ENCODE results near the gene OR52E4. TPM values are rescaled to one million over a fixed set of nuclear protein-coding genes. Genes with fewer than 3 reads are reported as not detected.

OR52E4 gene
- total RNA-seq, 4 donors from 2014 or later, result not detected

DNA sequence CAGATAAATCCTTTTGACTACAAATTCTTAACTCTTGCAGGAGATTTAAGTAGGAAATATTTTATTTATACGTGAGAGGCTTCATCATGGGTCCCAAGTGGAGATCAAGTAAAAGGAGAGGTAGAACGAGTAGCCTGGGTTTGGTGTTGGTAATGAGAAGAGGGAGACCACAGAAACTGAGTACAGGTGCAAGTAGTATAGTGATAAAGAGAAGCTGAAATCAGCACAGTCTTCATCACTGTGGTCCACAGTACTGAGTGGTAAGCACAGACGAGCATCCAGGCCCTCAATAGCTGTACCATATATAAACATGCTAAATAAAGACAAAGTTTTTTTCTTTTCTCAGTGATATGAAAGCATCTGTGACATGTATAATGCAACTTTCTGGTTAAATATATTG, 6.7 kb downstream of the OR52E4 start:
- in situ Hi-C loops (cut with MboI; ENCODE audit: low pct_ligation_motif_present in 1 of 4, low pct_unique_long_range_greater_than_20kb in 1 of 4, low sequenced_read_pairs in 3 of 4) (no loop called here), intact Hi-C loops (cut with DNase I; ENCODE audit: low total_unique reads) (no loop called here)
- Histone ChIP-seq H3K4me1 (no peaks in the 10 kb centered on the region), H3K36me3 (no peaks in the 10 kb centered on the region), H3K4me3 (no peak overlapping the region), H3K27me3 (no peaks in the 10 kb centered on the region), H3K9me3 (no peaks in the 10 kb centered on the region), H3K27ac (no peak overlapping the region)
- DNase-seq, result no peak
- TF ChIP-seq POLR2AphosphoS5 (IDR thresholded peaks at IDR 0.05), result no peak
- no peak for TF ChIP-seq EP300 (IDR thresholded peaks at IDR 0.05; ENCODE audit: low read depth)
- TF ChIP-seq POLR2A (IDR thresholded peaks at IDR 0.05), result no peak
- TF ChIP-seq, protein P1, sequence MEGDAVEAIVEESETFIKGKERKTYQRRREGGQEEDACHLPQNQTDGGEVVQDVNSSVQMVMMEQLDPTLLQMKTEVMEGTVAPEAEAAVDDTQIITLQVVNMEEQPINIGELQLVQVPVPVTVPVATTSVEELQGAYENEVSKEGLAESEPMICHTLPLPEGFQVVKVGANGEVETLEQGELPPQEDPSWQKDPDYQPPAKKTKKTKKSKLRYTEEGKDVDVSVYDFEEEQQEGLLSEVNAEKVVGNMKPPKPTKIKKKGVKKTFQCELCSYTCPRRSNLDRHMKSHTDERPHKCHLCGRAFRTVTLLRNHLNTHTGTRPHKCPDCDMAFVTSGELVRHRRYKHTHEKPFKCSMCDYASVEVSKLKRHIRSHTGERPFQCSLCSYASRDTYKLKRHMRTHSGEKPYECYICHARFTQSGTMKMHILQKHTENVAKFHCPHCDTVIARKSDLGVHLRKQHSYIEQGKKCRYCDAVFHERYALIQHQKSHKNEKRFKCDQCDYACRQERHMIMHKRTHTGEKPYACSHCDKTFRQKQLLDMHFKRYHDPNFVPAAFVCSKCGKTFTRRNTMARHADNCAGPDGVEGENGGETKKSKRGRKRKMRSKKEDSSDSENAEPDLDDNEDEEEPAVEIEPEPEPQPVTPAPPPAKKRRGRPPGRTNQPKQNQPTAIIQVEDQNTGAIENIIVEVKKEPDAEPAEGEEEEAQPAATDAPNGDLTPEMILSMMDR (IDR thresholded peaks at IDR 0.05), result no peak
- WGBS, 2 donors (ENCODE audit: low coverage in 1 of 2), result 57 to 62% methylated on average over 2 to 3 of the region's 3 CpGs

DNA sequence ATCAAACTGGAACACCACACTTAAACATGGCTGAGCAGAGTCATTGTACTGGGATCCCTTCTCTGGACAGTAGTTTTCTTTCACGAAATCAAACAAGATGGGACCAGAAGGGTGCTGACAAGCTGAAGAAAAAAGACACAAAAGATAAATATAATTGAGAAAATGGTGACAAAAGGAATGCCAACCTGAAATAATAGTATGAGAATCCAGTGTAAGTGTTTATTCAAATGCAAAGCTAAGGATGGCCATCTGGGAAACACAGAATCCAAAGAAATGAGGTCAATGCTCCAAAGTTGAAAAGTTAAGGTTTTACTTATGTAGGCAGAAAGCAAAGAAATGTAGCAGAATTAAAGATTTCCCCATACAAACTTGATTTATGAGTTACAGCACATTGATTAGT, 7.2 kb downstream of the OR52E4 start:
- no peak for DNase-seq
- Histone ChIP-seq H3K4me3 (no peak overlapping the region), H3K9me3 (no peaks in the 10 kb centered on the region), H3K27ac (no peak overlapping the region), H3K36me3 (no peaks in the 10 kb centered on the region), H3K27me3 (no peaks in the 10 kb centered on the region), H3K4me1 (no peaks in the 10 kb centered on the region)
- intact Hi-C loops (cut with DNase I; ENCODE audit: low total_unique reads) (no loop called here), in situ Hi-C loops (cut with MboI; ENCODE audit: low pct_ligation_motif_present in 1 of 4, low pct_unique_long_range_greater_than_20kb in 1 of 4, low sequenced_read_pairs in 3 of 4) (no loop called here)
- TF ChIP-seq, protein P1 (IDR thresholded peaks at IDR 0.05), result no peak
- no peak for TF ChIP-seq POLR2A (IDR thresholded peaks at IDR 0.05)
- TF ChIP-seq EP300 (IDR thresholded peaks at IDR 0.05; ENCODE audit: low read depth), result no peak
- no peak for TF ChIP-seq POLR2AphosphoS5 (IDR thresholded peaks at IDR 0.05)
- 57 to 61% methylated on average over 1 of the region's 1 CpG for WGBS, 2 donors (ENCODE audit: low coverage in 1 of 2)

DNA sequence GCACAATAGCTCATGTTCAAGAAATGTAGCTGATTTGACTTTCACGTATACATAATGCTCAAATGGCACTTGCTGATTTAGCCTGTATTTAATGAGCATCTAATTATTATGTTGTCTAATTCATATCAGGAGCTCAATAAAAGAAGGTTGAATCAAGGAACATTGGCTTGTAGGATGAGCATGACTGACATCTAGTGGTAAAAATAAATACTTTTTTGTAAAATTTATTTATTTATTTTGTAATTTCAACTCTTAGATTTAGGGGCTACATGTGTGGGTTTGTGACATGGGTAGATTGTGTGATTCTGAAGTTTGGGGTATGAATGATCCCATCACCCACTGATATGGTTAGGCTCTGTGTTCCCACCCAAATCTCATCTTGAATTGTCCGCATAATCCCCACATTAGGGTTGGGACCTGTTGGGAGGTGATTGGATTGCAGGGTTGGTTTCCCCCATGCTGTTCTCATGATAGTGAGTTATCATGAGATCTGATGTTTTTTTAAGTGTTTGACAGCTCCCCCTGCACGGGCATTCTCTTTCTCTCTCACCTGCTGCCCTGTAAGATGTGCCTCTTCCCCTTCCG, 10.9 kb downstream of the OR52E4 start:
- no peaks in the 10 kb centered on the region for H3K9me3 ChIP-seq
- in situ Hi-C loops (cut with MboI; ENCODE audit: low pct_ligation_motif_present in 1 of 4, low pct_unique_long_range_greater_than_20kb in 1 of 4, low sequenced_read_pairs in 3 of 4), result no loop called here
- no peak for DNase-seq

DNA sequence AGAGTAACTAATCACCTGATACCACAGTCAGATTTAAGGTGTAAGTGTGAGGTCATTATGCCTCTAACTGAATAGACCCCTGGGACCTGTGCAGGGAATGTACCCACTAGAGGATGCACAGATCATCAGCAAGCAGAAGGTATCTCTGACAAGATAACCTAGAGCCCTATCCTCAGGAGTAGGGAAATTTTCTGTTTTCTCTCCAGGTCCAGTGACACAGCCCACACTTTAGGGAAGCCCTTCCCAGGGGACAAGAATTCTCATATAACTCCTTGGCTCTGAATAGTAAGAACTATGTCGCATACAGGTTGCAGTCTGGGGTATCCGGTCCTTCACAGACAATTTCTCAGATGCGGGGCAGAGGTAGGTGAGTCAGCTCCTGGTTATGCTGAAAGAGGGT, 12.5 kb downstream of the OR52E4 start, which contains the start of gene OR52E5:
Gene OR52E5 (plus strand): TSS at position 301 of the 400 bp plus-strand sequence. CDS start 7,569 bp downstream, outside the sequence.
- TF ChIP-seq POLR2A (IDR thresholded peaks at IDR 0.05) (no peak), POLR2AphosphoS5 (IDR thresholded peaks at IDR 0.05) (no peak), EP300 (IDR thresholded peaks at IDR 0.05; ENCODE audit: low read depth) (no peak)
- TF ChIP-seq, protein P1 (IDR thresholded peaks at IDR 0.05), result no peak
- intact Hi-C loops (cut with DNase I; ENCODE audit: low total_unique reads), result no loop called here
- WGBS, 2 donors (ENCODE audit: low coverage in 1 of 2), result 94% methylated on average over 3 of the region's 3 CpGs; no CpG with 5 or more reads in 1 of the 2 donors
- Histone ChIP-seq H3K4me1 (no peaks in the 10 kb centered on the region), H3K27me3 (no peaks in the 10 kb centered on the region), H3K36me3 (no peaks in the 10 kb centered on the region), H3K9me3 (no peaks in the 10 kb centered on the region), H3K27ac (no peak within 1 kb of the TSS), H3K4me3 (no peak within 1 kb of the TSS)
- in situ Hi-C loops (cut with MboI; ENCODE audit: low pct_ligation_motif_present in 1 of 4, low pct_unique_long_range_greater_than_20kb in 1 of 4, low sequenced_read_pairs in 3 of 4), result no loop called here
- no peak for DNase-seq

More for the DNA sequence above, 10.9 kb downstream of the OR52E4 start:
- Histone ChIP-seq H3K36me3 (no peaks in the 10 kb centered on the region), H3K4me1 (no peaks in the 10 kb centered on the region), H3K4me3 (no peak overlapping the region), H3K27me3 (no peaks in the 10 kb centered on the region), H3K27ac (no peak overlapping the region)
- intact Hi-C loops (cut with DNase I; ENCODE audit: low total_unique reads), result no loop called here
- 63 to 65% methylated on average over 2 to 4 of the region's 4 CpGs for WGBS, 2 donors (ENCODE audit: low coverage in 1 of 2)
- no peak for TF ChIP-seq POLR2A (IDR thresholded peaks at IDR 0.05)
- TF ChIP-seq, protein P1 (IDR thresholded peaks at IDR 0.05), result peak in 3 of 5 experiments; percentile 34 to 36 (median 35)

Data from transverse colon (tissue), 4 donors.